Measurements from ENCODE around the gene PIH1D1.
"Not testable (repeated sequence)": the region's sequence is repeated elsewhere in the genome, so short reads cannot be mapped to it uniquely, and the experiment has no call there.

Gene PIH1D1

GRCh38 chr19:49455773-49456172, 4.2 kb upstream of the PIH1D1 start:
- DNase-seq: no peak

GRCh38 chr19:49453757-49454240, 2.2 kb upstream of the PIH1D1 start:
- DNase-seq: no peak

- peak; percentile 98 for DNase-seq
These were observed 1.6 kb upstream of the PIH1D1 start, which contains the start of gene ALDH16A1 for GRCh38 chr19:49453013-49453756. Gene ALDH16A1, plus strand, starts transcription at chr19:49453225. Its CDS starts 107 bp downstream, at chr19:49453332.

DNA sequence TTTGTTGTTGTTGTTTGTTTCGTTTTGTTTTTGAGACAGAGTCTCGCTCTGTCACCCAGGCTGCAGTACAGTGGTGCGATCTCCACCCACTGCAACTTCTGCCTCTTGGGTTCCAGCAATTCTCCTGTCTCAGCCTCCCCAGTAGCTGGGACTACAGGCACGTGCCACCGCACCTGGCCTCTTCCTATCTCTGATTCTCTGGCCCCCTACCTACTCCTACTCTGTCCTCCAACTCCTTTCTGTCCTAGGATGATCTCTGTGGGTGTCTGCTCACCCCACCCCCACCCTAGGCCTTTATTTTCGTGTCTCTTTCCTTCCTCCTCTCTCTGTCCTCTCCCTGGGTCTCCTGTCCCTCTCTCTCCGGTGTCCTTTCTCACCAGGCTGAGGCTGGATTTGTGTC, 1.2 kb downstream of the PIH1D1 start:
- DNase-seq: no peak

DNA sequence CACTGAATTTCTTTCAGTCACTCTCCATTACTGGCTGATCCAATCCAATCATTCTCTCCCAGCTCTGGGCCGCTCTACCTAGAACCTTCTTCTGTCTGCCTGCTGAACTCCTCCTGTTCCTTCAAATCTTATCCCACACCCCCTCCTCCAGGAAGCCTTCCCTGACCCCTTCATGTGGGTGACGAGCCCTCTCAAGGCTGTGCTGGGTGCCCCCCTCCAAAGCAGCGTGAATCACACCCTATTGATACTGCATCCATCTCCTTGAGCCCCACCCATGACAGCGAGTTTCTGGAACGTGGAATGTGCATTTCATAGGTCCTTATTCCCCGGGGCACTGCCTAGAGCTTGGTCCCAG, 3.2 kb downstream of the PIH1D1 start:
- no peak for DNase-seq

DNA sequence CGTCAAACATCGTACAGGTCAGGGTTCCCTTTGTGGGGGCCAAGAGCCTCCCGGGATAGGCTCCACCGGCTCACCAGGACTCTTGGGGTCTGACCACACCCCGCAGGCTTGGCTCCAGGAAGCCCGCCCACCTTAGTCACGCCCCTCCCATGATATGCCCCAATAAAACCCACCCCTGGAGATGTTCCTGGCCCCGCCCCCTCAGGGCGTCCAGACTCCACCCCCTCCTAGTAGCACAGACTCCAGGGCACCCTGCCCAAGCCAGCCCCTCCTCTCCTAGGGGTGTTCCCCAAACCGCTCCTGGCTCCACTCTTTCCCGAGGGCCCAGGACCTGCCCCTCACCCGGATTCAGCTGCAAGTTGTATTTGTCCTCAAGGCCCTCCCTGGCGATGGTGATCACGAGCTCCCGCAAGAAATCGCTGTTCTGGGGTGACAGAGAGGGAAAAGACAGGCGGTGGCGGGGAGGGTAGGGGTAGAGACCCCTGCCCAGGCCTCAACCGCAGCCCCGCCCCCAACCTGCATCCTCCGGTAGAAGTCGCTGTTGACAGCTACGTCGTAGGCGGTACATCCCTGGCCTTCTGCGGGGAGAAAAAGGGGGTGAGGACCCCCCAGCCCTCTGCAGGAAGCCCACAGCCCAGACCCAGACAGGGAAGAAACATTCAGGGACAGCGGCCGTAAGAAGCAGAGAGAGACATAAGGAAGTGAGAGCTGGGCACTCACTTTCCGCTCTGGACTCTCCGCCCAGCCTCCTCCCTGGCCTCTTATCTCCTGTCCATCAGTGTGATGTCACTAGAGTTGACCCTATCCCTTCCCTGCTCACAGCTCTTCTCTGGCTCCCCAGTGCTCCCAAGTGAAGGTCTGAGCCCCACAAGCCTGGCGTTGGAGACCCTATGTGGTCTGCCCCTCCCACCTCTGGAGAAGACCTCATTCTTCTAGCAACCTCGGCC, 3.9 kb downstream of the PIH1D1 start:
- peak; percentile 26 for DNase-seq

DNA sequence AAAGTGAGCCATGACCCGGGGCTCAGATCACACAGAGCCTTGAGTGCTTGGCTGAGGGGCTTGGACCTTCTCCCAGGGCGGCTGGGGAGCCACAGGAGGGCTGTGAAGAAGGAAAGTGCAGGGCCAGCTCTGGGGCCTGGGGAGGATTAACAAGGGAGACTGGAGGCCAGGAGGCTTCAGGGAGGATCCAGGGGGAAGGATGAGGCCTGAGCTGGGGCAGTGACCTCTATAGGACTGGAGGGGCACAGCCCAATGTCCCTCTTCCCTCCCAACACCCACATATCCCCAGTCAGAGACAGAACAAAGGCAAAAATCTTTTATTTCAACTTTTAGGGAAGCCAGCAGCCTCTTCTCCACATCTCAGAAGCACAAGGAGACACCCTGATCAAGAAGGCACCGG, 5.6 kb downstream of the PIH1D1 start:
- no peak for DNase-seq

DNA sequence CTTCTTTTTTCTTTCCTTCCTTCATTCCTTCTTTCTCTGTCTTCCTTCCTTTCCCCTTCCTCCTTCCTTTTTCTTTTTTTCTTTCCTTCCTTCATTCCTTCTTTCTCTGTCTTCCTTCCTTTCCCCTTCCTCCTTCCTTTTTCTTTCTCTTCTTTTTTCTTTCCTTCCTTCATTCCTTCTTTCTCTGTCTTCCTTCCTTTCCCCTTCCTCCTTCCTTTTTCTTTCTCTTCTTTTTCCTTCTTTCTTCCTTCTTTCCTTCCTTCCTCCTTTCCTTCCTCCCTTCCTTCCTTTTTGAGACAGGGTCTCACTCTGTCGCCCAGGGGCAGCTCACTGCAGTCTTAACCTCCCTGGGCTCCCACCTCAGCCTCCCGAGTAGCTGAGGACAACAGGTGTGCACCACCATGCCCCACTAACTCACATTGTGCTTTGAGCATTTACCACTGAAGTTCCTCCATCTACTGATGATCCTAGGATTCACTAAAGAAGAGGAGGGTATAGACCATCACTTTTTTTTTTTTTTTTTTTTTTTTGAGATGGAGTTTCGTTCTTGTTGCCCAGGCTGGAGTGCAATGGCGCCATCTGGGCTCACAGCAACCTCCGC, 7.4 kb downstream of the PIH1D1 start:
- not testable (repeated sequence) for DNase-seq

- DNase-seq: peak; percentile 95
These were observed 8.1 kb downstream of the PIH1D1 start for GRCh38 chr19:49443366-49444099.

- DNase-seq: peak; percentile 85
These were observed 8.7 kb downstream of the PIH1D1 start for GRCh38 chr19:49442771-49443365.

DNA sequence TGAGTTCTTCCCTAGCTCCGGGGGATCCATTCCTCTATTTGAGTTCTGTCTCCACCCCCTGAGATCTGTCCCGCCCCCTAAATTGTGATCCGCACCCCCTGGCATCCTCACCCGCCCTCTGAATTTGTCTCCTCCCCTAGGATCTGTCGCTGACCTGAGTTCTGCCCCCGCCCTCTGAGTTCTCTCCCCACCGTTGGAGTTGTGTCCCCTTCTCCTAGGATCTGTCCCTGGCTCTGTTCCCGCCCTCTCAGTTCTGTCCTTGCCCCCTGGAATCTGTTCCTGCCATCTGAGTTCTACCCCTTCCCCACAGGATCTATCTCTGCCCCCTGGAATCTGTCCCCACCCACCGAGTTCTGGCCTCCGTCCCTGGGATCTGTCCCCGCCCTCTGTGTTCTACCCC, 9.3 kb downstream of the PIH1D1 start:
- DNase-seq: no peak

DNA sequence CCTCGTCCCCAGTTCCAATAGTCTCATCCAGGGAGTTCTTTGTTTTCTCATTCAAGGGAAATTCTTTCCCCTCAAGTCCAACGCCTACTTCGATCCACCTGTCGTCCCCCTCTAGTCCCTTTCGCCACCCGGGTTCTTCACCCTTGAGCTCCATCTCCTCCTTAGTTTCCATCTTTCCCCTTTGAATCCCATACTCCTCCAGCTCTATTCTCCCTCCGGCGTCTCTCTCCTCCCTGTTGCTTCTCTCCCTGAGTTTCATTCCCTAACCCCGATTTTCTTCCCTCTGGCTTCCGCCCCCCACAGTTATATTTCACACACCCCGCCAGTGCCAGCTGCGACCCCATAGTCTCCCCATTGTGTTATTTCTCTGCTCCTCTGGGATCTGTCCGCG, 9.7 kb downstream of the PIH1D1 start:
- DNase-seq: no peak

GRCh38 chr19:49441210-49441959, 10.2 kb downstream of the PIH1D1 start, which contains the start of gene SLC17A7:
Gene SLC17A7, minus strand, starts transcription at chr19:49441527. Its CDS starts 148 bp downstream, at chr19:49441379.
- DNase-seq: no peak

DNA sequence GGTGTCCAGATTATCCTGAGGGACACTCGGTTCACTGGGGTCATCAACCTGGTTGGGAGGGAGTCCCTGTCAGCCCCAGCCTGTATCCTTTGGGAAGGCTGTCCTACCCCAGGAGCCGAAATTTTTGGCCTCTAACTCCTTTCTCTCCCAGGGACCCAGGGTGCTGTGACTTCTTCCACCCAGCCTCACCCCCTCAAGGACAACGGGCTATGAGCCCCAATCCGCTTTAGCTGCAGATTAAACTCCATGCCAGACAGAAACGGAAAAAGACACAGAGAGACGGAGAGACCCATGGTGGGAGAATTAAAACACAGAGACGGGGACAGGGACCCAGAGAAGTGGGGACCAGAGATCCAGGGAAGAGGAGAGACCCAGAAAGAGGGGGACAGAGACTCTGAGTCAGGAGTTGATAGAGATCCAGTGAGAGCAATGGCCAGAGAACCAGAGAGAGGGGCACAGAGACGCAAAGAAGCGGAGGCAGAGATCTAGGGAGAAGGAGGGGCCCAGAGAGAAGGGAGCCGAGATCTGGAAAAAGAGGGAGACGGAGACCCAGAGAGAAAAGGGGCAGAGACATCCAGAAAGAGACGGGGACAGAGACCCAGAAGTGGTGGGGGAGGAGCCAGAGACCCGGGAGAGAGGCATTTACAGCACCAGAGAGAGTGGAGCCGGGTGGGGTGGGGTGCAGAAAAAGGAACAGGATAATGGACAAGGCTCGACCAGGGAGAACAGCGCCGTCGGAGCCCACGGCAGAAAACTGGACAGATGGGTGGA, 11.0 kb downstream of the PIH1D1 start:
- DNase-seq: no peak

- DNase-seq: no peak
These were observed 11.8 kb downstream of the PIH1D1 start for GRCh38 chr19:49439836-49440235.

- DNase-seq: no peak
These were observed 13.4 kb downstream of the PIH1D1 start for GRCh38 chr19:49438261-49438660.

DNA sequence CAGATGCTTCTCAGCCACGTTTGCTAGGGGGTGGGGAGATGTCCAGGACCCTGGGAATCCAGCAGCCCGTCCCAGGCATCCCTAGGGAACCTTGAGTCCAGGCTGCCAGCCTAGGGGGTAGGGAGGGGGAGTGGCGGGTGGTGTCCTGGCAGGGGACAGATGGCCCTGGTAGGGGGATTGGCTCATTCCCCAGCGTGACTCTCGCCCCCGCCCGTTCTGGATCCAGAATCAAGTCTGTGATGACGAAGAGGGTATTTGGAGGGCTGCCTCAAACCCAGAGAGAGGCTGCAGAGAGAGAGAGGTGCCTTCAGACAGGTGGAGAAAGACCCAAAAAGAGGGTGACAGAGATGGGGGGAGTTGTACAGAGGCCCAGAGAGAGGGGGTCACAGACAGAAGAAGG, 14.4 kb downstream of the PIH1D1 start:
- DNase-seq: no peak

DNA sequence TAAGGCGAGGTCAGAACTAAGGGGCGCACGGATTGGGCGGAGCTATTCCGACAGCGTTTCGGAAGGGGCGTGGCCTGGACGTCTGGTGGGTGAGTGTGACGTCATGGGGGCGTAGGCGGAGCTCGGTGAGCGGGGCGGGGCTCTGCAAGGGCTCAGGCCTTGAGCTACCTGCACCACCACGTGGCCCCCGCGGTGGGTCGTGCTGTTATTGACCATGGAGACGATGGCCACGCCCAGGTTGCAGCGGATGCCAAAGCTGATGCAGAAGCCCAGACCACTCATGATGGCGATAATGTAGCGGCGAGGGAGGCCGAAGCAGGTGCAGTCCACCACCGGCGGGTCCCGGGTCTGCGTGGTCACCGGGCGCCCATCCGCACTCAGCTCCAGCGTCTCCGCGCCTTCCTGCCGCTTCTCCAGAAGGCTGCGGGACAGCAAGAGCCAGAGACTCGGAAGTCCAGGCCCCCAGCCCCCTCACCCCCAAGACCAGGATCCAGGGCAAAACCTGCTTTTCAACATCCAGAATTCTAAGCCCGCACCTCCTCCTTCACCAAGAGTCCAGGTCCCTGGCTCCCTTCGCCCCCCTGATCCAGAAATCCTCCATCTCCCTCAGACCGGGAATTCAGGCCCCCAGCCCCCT, 15.1 kb downstream of the PIH1D1 start:
- no peak for DNase-seq

GRCh38 chr19:49435670-49436069, 15.9 kb downstream of the PIH1D1 start:
- DNase-seq: no peak
